Ishikawa (cell line): Measurements from ENCODE around the gene COG5.

ENCODE experiments used
- EGR1 ChIP-seq: IDR thresholded peaks from 2 replicates; pipeline ENCODE4 v1.6.1; 2012
- EP300 ChIP-seq: IDR thresholded peaks from 2 replicates; pipeline ENCODE4 v1.6.1; 2012; ENCODE audit warnings: borderline replicate concordance
- TAF1 ChIP-seq: IDR thresholded peaks from 2 replicates; pipeline ENCODE4 v1.6.1; 2012; ENCODE audit warnings: low read depth, mild to moderate bottlenecking
- YY1 ChIP-seq: IDR thresholded peaks from 2 replicates; pipeline ENCODE4 v1.6.1; 2012; ENCODE audit warnings: low read depth
- TF ChIP-seq, protein P1 (sequence below): IDR thresholded peaks from 2 replicates; pipeline ENCODE4 v1.6.1; 2012
- TF ChIP-seq, protein P2 (sequence below): IDR thresholded peaks from 2 replicates; pipeline ENCODE4 v1.6.1; 2012; ENCODE audit warnings: low read depth, mild to moderate bottlenecking

DNA sequence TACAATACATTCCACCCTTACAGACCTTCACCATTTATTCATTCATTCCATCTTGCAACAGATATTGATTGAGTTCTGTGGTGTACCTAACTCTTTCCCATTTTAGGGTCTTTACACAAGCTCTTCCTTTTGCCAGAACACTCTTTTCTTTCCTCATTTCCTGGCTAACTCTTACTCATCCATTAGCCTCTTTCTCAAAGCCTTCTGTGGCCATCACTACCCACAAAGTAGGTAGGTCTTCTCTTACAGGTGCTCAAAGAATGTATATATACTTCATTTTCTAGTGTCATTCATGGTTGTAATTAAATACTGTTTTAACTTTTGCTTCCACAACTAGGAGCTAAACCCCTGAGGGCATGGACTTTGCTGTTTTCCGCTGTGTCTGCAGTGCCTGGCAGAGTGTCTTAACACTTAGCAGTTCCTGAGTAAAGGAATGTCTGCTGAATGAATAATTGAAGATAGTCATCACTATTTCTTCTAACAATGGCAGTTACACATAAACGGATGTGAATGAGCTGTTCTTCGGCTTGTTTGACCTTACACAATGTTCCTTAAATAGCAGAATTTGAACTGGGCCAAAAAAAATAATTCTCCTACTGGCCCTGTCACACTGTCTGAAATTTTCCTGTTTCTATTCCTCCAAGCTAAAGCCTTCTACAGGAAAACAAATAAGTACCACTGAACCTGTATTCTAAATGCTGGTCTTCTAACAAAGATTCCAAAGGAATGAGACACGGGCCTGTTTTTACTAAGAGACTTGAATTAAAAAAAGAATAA is 31.4 kb upstream of the COG5 start:
- no peak for TF ChIP-seq TAF1
- no peak for TF ChIP-seq EP300
- no peak for TF ChIP-seq YY1
- TF ChIP-seq, protein P1, sequence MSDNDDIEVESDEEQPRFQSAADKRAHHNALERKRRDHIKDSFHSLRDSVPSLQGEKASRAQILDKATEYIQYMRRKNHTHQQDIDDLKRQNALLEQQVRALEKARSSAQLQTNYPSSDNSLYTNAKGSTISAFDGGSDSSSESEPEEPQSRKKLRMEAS, result no peak
- TF ChIP-seq EGR1, result no peak
- TF ChIP-seq, protein P2, sequence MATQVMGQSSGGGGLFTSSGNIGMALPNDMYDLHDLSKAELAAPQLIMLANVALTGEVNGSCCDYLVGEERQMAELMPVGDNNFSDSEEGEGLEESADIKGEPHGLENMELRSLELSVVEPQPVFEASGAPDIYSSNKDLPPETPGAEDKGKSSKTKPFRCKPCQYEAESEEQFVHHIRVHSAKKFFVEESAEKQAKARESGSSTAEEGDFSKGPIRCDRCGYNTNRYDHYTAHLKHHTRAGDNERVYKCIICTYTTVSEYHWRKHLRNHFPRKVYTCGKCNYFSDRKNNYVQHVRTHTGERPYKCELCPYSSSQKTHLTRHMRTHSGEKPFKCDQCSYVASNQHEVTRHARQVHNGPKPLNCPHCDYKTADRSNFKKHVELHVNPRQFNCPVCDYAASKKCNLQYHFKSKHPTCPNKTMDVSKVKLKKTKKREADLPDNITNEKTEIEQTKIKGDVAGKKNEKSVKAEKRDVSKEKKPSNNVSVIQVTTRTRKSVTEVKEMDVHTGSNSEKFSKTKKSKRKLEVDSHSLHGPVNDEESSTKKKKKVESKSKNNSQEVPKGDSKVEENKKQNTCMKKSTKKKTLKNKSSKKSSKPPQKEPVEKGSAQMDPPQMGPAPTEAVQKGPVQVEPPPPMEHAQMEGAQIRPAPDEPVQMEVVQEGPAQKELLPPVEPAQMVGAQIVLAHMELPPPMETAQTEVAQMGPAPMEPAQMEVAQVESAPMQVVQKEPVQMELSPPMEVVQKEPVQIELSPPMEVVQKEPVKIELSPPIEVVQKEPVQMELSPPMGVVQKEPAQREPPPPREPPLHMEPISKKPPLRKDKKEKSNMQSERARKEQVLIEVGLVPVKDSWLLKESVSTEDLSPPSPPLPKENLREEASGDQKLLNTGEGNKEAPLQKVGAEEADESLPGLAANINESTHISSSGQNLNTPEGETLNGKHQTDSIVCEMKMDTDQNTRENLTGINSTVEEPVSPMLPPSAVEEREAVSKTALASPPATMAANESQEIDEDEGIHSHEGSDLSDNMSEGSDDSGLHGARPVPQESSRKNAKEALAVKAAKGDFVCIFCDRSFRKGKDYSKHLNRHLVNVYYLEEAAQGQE, result no peak
